Measurements from ENCODE around the gene BCAS1.

Gene BCAS1

DNA sequence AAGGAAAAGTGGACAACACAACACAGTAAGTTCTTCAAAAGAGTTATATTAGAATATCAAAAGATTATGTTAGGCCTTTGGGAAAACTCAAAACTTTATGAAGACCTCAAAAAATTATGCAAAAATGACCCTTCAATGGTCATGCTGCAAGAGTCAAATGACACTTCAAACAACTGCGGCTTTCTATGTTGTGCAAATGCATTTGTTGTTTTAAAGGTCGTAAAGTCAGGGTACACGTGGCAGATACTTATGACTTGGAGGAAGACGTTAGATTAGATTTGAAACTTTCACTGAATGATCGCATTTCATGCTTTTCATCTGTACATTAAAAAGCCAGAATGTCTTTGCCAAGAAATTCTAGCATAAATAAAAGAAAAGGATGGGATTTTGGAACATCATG is 31.4 kb downstream of the BCAS1 start:
- TF ChIP-seq, protein P1, sequence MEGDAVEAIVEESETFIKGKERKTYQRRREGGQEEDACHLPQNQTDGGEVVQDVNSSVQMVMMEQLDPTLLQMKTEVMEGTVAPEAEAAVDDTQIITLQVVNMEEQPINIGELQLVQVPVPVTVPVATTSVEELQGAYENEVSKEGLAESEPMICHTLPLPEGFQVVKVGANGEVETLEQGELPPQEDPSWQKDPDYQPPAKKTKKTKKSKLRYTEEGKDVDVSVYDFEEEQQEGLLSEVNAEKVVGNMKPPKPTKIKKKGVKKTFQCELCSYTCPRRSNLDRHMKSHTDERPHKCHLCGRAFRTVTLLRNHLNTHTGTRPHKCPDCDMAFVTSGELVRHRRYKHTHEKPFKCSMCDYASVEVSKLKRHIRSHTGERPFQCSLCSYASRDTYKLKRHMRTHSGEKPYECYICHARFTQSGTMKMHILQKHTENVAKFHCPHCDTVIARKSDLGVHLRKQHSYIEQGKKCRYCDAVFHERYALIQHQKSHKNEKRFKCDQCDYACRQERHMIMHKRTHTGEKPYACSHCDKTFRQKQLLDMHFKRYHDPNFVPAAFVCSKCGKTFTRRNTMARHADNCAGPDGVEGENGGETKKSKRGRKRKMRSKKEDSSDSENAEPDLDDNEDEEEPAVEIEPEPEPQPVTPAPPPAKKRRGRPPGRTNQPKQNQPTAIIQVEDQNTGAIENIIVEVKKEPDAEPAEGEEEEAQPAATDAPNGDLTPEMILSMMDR (IDR thresholded peaks at IDR 0.05; ENCODE audit: insufficient read depth, low read depth, low read length, missing control alignments): no peak
- no peak overlapping the region for H3K4me3 ChIP-seq (ENCODE audit: low read length)
- DNase-seq (ENCODE audit: low read depth): no peak

DNA sequence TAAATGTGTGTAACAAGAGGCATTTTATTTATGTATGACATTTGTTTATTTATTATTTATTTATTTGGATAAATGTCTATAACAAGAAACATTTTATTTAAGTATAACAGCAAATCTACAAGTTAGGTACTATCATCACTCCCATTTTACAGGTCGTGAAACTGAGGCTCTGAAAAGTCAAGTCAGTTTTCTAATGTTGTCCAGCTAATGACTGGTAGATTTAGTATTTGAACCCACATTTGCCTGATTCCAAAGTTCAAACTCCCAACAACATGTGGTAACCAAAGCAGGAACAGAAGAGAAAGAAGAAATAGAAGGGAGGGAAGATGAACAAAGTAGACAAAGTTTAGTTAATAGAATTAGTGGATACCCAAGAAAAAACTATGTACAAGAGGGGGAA is 32.9 kb downstream of the BCAS1 start:
- no peak overlapping the region for H3K4me3 ChIP-seq (ENCODE audit: low read length)
- DNase-seq (ENCODE audit: low read depth): no peak
- TF ChIP-seq, protein P1 (IDR thresholded peaks at IDR 0.05; ENCODE audit: insufficient read depth, low read depth, low read length, missing control alignments): no peak

DNA sequence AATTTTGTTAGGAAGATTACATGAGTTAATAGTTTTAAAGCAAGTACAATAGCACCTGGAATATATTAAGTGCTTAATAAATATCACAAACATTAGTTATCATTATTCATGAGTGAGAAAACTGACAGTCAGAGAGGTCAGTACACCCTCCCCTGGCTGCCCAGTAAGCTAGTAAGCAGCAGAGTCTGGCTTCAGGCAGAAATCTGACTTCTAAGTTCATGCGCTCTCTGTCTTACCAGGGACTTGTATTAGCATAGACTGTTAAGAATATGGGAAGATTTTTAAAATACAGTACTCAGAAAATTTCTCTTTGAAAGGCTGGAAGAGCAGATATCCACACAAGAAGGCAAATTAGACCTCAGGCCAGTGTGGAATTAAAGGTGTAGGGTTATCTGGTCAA is 40.8 kb downstream of the BCAS1 start:
- DNase-seq (ENCODE audit: low read depth): no peak
- H3K4me3 ChIP-seq (ENCODE audit: low read length): no peak overlapping the region
- TF ChIP-seq, protein P1 (IDR thresholded peaks at IDR 0.05; ENCODE audit: insufficient read depth, low read depth, low read length, missing control alignments): no peak

DNA sequence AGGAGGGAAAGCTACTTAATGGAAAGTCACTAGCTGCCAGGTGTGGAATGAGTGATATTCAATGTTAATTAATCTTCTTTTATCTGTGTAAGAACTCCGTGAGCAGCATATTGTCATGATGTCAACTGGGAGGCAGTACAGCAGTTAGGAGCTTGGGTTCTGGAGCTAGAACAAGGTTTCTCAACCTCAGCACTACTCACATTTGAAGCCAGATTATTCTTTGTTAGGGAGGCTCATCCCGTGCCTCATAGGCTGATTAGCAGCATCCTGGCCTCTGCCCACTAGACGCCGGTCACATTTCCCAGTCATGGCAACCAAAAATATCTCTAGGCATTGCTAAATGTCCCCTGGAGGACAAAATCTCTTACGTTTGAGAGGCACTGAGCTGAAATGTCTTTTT is 41.2 kb downstream of the BCAS1 start:
- TF ChIP-seq, protein P1 (IDR thresholded peaks at IDR 0.05; ENCODE audit: insufficient read depth, low read depth, low read length, missing control alignments): no peak
- no peak for DNase-seq (ENCODE audit: low read depth)
- H3K4me3 ChIP-seq (ENCODE audit: low read length): no peak overlapping the region

DNA sequence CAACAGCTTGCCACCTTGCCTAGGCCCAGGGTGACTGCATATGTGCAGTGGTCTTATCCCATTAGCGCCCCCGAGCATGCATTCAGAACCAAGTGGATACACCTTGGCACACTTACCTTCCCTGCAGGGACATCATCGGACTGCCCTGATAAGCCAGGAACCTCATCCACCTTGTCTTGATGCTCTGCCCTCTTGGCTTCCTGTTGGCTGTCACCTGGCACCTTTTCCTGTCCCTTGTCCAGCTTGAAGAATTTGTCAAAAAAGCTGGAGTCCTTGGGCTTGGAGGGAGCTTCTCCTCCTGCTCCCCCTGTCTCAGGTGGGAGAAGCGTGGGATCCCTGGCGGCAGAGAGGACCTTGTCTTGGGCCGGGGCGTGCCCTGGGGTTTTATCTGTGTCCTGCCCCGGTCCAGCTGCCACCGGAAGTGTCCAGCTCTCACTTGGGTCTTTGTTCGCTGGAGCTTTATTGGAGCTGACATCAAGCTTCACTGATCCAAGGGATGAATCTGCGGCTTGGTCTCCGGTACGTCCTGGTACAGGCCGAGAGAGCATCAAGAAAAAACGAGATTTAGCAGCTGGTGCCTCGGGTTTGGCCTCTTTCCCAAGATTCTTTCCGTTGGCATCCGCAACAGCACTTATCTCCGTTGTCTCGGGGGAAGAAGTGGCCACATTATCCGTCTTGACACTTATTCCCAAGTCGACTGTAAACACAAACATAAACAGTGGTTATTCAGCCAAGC is 42.0 kb downstream of the BCAS1 start:
- TF ChIP-seq, protein P1 (IDR thresholded peaks at IDR 0.05; ENCODE audit: insufficient read depth, low read depth, low read length, missing control alignments): no peak
- no peak for DNase-seq (ENCODE audit: low read depth)
- no peak overlapping the region for H3K4me3 ChIP-seq (ENCODE audit: low read length)

DNA sequence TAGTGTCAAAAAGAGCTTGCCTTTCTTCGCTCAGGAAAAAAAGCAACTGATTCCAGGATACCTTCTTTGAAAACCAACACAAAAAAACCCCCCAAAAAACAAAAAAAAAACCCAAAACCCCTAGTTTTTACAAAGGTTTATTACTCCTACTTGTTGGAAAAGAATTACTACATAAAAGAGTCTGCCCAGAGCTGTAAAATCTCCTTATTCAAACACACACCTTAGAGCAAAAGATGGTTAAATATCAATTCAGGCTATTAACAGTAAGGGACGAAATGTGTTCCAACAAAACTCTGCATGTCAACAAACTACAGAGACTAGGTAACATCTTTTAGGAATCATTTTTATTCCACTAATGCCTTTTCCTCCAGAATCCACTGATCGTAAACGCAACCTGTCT is 42.7 kb downstream of the BCAS1 start:
- no peak for DNase-seq (ENCODE audit: low read depth)
- TF ChIP-seq, protein P1 (IDR thresholded peaks at IDR 0.05; ENCODE audit: insufficient read depth, low read depth, low read length, missing control alignments): no peak
- H3K4me3 ChIP-seq (ENCODE audit: low read length): no peak overlapping the region
